Lung (tissue), 12 donors: ENCODE measurements around the gene TBC1D1. TPM values are rescaled to one million over a fixed set of nuclear protein-coding genes. Genes with fewer than 3 reads are reported as not detected.

Source experiments
- ATAC-seq: fragments of 200-7000 bp; cut with Tn5 transposase; one replicate; pipeline ENCODE4 v1.9.1; 2020; ENCODE audit warnings: moderate number of reproducible peaks; ENCODE audit not compliant: insufficient read depth, low FRiP score
- DNase-seq, 3 donors: peaks; one replicate each; pipeline ENCODE4 v3.0.0-alpha.2; 2013 to 2017
- H3K27ac ChIP-seq, 2 donors: one replicate each; pipeline ENCODE4 v1.5.1; 2013; ENCODE audit warnings: mild to moderate bottlenecking in 2 of 2, moderate library complexity in 2 of 2, control low read depth in 1 of 2, inconsistent platforms in 1 of 2, low read depth in 1 of 2, low read length in 1 of 2
- H3K27me3 ChIP-seq, 3 donors: one replicate each; pipeline ENCODE4 v1.5.1; 2013; ENCODE audit warnings: low read length in 2 of 3; ENCODE audit not compliant: control insufficient read depth in 3 of 3, insufficient read depth in 3 of 3
- H3K36me3 ChIP-seq, 4 donors: one replicate each; pipeline ENCODE4 v1.5.1; 2013; ENCODE audit warnings: low read length in 4 of 4, mild to moderate bottlenecking in 1 of 4, moderate library complexity in 1 of 4; ENCODE audit not compliant: control insufficient read depth in 4 of 4, insufficient read depth in 4 of 4
- H3K4me1 ChIP-seq, 5 donors: one replicate each; pipeline ENCODE4 v1.5.1; 2013; ENCODE audit warnings: low read length in 5 of 5, mild to moderate bottlenecking in 2 of 5, moderate library complexity in 1 of 5; ENCODE audit not compliant: control insufficient read depth in 5 of 5, insufficient read depth in 5 of 5
- H3K4me3 ChIP-seq: one replicate; pipeline ENCODE4 v1.5.1; 2013; ENCODE audit warnings: mild to moderate bottlenecking, control low read depth, moderate library complexity
- H3K9ac ChIP-seq, 2 donors: one replicate each; pipeline ENCODE4 v1.5.1; 2013; ENCODE audit warnings: low read length in 2 of 2, control low read depth in 1 of 2; ENCODE audit not compliant: insufficient read depth in 1 of 2
- H3K9me3 ChIP-seq, 4 donors: one replicate each; pipeline ENCODE4 v1.5.1; 2013; ENCODE audit warnings: low read length in 3 of 4, mild to moderate bottlenecking in 1 of 4, moderate library complexity in 1 of 4; ENCODE audit not compliant: control insufficient read depth in 4 of 4, insufficient read depth in 3 of 4
- WGBS, 2 donors: extraction: QIAGEN DNeasy Blood & Tissue Kit; methylation state at CpG; one replicate each; pipeline ENCODE4 v1.1.7; 2013; 5-methylcytosine and 5-hydroxymethylcytosine counted together
- polyA plus RNA-seq, 2 donors: library from polyadenylated mRNA; stranded (reverse); fragments of 200-250 nt; gene quantifications; one replicate each; pipeline ENCODE4 v1.2.1, GENCODE V29; 2013
- total RNA-seq, 2 donors: library from RNA; depleted of rRNA in 1 of 2; stranded (reverse); fragments of >200 nt in 1 of 2; gene quantifications; one replicate each; pipeline ENCODE4 v1.2.1, GENCODE V29; 2014 to 2021
- TF ChIP-seq, protein P1 (sequence below): IDR thresholded peaks from 2 replicates; pipeline ENCODE4 v1.5.1; 2012; ENCODE audit warnings: mild to moderate bottlenecking; ENCODE audit errors: control extremely low read depth, extremely low read depth
- donor health status: control.
- donor health status: control.
- donor health status: Bipolar disorder and iron deficiency.
- donor health status: healthy.
- donor health status: DM: yes; HTN: yes; CAD: no.

The TBC1D1 gene
- total and polyA plus RNA-seq, 4 donors, result 23.6 to 71.1 (median 43.9) TPM

DNA sequence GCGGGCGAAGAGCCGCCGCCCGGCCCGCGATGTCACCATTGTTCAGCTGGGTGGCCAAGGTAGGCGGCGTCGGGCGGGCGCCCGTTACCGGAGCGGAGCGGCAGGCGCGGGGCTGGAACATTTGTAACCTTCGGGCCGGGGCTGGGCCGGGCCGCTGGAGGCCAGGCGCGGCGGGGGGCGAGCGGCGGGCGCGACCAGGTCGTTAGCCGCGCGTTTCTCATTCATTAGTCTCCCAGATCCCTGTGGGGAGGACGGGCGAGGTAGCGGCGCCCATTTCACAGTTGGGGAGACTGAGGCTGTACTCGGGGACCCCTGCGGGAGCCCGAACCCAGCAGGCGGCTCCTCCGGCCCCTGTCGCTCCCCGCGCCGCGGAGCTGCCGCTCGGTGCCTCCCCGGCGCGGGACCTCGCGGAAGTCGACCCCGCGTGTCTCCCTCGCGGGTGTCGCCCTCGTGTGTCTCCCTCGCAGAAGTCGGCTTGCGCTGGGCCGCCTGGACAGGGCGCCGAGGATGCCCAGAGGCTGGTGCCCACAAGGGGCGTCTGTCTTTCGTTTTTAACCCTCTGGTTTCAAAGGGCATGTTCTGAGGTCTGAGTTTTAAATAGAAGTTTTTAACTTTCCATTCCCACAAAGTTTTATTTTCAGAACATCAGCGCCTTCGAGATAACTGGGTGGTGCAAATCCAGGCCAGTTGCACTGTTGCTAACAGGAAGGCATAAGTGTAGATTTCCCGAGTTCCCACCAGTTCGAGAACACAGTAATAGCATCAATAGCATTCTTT, 86.8 kb downstream of the TBC1D1 start:
- no peaks in the 10 kb centered on the region for H3K36me3 ChIP-seq
- DNase-seq (peak; percentile 76 to 81 (median 81)), ATAC-seq (peak; percentile 81)
- TF ChIP-seq, protein P1, sequence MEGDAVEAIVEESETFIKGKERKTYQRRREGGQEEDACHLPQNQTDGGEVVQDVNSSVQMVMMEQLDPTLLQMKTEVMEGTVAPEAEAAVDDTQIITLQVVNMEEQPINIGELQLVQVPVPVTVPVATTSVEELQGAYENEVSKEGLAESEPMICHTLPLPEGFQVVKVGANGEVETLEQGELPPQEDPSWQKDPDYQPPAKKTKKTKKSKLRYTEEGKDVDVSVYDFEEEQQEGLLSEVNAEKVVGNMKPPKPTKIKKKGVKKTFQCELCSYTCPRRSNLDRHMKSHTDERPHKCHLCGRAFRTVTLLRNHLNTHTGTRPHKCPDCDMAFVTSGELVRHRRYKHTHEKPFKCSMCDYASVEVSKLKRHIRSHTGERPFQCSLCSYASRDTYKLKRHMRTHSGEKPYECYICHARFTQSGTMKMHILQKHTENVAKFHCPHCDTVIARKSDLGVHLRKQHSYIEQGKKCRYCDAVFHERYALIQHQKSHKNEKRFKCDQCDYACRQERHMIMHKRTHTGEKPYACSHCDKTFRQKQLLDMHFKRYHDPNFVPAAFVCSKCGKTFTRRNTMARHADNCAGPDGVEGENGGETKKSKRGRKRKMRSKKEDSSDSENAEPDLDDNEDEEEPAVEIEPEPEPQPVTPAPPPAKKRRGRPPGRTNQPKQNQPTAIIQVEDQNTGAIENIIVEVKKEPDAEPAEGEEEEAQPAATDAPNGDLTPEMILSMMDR, result peak; percentile 67
- H3K27ac ChIP-seq, result peak overlapping the region; percentile 96 to 98
- H3K9me3 ChIP-seq, result no peaks in the 10 kb centered on the region
- H3K27me3 ChIP-seq, result no peaks in the 10 kb centered on the region
- 0 to 1% methylated on average over 48 to 74 of the region's 74 CpGs for WGBS, 2 donors
- H3K4me3 ChIP-seq, result peak overlapping the region; percentile 74
- peak overlapping the region in 1 of 2 donors; percentile 83 for H3K9ac ChIP-seq
- peaks cover under 1 to 13% (median 11%) of the 10 kb centered on the region in 5 donors for H3K4me1 ChIP-seq

DNA sequence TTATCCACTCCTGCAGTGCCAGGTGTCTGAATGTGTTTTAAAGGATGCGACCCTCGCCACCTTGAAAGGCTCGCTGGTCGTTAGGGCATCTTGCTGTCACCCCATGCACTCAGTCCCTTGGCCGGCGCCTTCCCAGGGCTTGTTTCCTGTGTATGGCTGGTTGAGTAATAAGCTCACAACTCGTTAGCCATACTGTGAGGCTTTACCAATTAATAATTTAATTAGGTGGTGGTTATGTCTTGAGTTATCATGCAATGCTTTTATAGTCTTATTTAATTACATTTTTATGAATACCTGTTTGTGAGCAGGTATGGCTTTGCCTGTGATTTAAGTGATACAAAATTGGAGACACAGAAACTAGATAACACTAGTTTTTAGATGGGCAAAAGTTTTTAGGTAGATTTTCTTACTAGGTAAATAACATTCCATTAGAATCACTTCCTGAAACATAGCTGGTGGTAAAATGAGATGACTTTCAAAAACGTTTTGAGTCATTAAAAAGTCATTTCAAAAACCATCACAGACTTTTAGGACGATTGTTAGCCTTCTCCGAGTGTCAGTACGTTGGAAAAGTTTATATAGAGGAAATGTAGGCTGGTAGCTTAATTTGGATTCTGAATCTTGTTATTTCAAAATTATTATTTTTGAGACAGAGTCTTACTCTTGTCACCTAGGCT, 87.5 kb downstream of the TBC1D1 start:
- H3K36me3 ChIP-seq, result no peaks in the 10 kb centered on the region
- H3K27ac ChIP-seq, result peak overlapping the region; percentile 96 to 98
- WGBS, 2 donors, result 23 to 30% methylated on average over 11 of the region's 11 CpGs
- peak; percentile 19 to 39 (median 33) for DNase-seq
- H3K9ac ChIP-seq, result peak overlapping the region in 1 of 2 donors; percentile 83
- no peak for ATAC-seq
- TF ChIP-seq, protein P1, result no peak
- H3K4me1 ChIP-seq, result peaks cover 4 to 13% (median 11%) of the 10 kb centered on the region in 5 donors
- no peaks in the 10 kb centered on the region for H3K27me3 ChIP-seq
- no peaks in the 10 kb centered on the region for H3K9me3 ChIP-seq
- H3K4me3 ChIP-seq, result peak overlapping the region; percentile 74

DNA sequence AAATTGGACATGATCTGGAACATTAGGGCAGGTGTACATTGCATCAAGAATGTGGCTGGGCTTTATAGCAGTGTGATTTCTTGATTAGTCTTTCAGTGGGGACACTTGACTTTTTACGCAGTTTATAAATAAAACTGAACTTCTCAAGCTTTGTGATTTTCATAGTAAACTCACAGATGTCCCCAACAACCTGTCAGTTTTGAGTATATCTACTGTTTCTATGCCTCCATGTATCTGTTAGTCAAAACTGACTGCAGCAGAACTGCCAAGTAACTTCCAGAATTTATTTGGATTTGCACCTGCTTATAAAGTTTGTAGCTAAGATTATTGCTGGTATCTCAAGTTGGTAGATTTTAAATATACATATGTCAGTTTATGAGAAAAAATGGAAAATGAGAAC, 89.4 kb downstream of the TBC1D1 start:
- ATAC-seq, result no peak
- no peaks in the 10 kb centered on the region for H3K27me3 ChIP-seq
- no peaks in the 10 kb centered on the region for H3K36me3 ChIP-seq
- H3K9ac ChIP-seq, result no peak overlapping the region
- no peaks in the 10 kb centered on the region for H3K9me3 ChIP-seq
- H3K4me1 ChIP-seq, result peaks cover 4 to 13% (median 11%) of the 10 kb centered on the region in 5 donors
- 92 to 100% methylated on average over 1 of the region's 1 CpG for WGBS, 2 donors
- H3K27ac ChIP-seq, result no peak overlapping the region
- no peak overlapping the region for H3K4me3 ChIP-seq
- TF ChIP-seq, protein P1, result no peak
- DNase-seq, result no peak
